Upper lobe of left lung (tissue), 4 donors: ENCODE measurements around the gene EXOC6B.

Source experiments
- CTCF ChIP-seq, 6 experiments: fragments of 450-650 bp in 4 of 6; fragments of 200-600 bp in 2 of 6; sonication (generic) in 2 of 6; IDR thresholded peaks; one replicate each; pipeline ENCODE4 v1.5.1; 2016 to 2019; ENCODE audit warnings: antibody characterized with exemption in 6 of 6
- POLR2A ChIP-seq, 4 donors: fragments of 450-650 bp; IDR thresholded peaks; one replicate each; pipeline ENCODE4 v1.5.1; 2016 to 2017; ENCODE audit warnings: antibody characterized with exemption in 4 of 4, mild to moderate bottlenecking in 2 of 4
- POLR2AphosphoS5 ChIP-seq, 2 donors: sonication (generic); formaldehyde crosslinking; IDR thresholded peaks; one replicate each; pipeline ENCODE4 v1.5.1; 2017; ENCODE audit warnings: antibody characterized with exemption in 2 of 2

GRCh38 chr2:72605836-72606442 is 219.9 kb downstream of the EXOC6B start:
- TF ChIP-seq CTCF (IDR thresholded peaks at IDR 0.05) (peak in 5 of 6 experiments; percentile 32 to 56 (median 37)), POLR2AphosphoS5 (IDR thresholded peaks at IDR 0.05) (no peak), POLR2A (IDR thresholded peaks at IDR 0.05) (no peak)
